Stimulated activated CD4-positive, alpha-beta T cell treated with anti-CD3 and anti-CD28 coated beads, Interleukin-2, amount 100 ng/mL, for 48 hours (primary cell): Measurements from ENCODE around the gene RTP5.
A peak's percentile ranks its signal among the peaks of the same experiment; 100 is the strongest.

Experiments
- DNase-seq, 2 donors: peaks; one replicate each; pipeline ENCODE4 v3.0.0-alpha.2; 2020

Gene RTP5

DNA sequence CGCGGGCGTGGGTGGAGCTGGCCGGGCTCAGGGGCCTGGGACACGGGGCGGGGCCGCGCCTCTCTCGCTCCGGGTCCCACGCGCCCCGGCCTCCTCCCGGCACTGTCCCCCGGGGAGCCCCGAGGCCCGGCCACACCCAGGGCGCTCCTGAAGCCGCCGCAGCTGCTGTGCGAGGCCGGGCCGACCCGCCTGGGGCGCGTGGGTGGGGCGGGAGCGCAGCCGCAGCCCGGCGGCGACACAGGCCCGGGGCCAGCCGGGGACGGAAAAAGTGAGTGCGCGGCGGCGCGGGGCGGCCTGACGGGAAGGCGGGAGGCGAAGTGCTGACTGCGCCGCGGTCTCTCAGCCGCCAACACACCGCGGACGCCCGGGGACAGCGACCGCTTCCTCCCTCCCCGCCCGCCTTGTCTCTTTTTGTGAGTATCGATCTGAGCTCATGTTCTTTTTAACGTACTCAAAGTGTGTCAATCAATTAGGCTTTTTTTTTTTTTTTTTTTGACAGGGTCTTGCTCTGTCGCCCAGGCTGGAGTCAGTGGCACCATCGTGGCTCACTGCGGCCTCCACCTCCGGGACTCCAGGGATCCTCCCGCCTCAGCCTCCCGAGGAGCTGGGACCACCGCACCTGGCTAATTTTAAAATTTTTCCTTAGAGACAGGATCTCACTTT, 25.3 kb upstream of the RTP5 start:
- peak; percentile 82 to 87 for DNase-seq

GRCh38 chr2:241844831-241845578, 24.5 kb upstream of the RTP5 start:
- DNase-seq = no peak

DNA sequence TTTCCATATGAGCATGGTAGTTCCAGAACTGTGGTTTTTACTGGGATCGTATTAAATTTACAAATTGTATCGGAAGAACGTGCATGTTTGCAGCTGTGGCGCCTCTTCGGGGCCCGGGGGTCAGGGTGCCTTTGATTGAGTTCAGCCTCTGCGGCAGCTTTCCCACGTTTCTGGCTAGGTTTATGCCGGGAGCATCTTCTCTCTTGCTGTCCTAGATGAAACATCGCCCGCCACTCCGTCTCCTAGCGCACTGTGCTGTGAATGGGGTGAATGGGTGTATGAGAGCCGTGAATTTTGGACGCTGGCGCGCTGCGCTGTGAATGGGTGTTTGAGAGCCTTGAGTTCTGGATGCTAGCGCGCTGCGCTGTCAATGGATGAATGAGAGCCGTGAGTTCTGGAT, 23.1 kb upstream of the RTP5 start:
- no peak for DNase-seq

- no peak for DNase-seq
These were observed 20.5 kb upstream of the RTP5 start for GRCh38 chr2:241848761-241849615.

- DNase-seq = no peak
These were observed 19.6 kb upstream of the RTP5 start for GRCh38 chr2:241849616-241850543.

DNA sequence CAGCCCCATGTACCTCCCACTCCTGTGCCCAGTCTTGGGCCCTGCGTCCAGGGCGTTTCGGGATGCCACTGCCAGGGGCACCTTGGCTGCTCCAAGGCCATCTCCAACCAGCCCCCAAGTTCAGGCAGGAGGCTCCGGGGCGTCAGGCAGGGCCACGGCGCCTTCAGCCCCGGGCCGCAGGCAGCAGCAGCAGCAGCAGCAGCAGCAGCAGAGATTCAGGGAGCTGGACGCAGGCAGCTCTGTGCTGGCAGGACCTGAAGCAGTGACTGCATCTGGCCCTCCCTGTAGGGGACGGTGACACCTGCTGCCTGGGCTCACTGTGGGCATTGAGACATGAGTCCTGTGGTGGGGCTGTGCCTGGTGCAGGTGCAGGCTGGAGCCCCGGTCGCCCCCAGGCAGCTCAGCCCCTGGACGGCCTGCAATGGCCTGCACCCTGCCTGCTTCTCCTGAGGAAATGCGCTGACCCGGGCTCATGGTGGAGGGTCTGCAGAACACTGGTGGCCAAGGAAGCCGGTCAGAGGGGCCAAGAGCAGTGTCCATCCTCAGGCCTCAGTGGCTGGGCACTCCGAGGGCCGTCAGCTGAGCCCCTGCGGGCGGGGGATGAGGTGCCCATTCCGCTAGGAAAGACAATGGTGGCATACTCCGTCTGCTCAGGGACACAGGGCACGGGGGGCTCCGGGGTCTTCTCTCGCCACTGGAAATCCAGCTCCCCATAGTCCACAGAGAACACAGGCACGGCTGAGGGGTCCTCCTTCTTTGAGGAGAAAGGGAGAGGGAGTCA, 18.8 kb upstream of the RTP5 start:
- no peak for DNase-seq

DNA sequence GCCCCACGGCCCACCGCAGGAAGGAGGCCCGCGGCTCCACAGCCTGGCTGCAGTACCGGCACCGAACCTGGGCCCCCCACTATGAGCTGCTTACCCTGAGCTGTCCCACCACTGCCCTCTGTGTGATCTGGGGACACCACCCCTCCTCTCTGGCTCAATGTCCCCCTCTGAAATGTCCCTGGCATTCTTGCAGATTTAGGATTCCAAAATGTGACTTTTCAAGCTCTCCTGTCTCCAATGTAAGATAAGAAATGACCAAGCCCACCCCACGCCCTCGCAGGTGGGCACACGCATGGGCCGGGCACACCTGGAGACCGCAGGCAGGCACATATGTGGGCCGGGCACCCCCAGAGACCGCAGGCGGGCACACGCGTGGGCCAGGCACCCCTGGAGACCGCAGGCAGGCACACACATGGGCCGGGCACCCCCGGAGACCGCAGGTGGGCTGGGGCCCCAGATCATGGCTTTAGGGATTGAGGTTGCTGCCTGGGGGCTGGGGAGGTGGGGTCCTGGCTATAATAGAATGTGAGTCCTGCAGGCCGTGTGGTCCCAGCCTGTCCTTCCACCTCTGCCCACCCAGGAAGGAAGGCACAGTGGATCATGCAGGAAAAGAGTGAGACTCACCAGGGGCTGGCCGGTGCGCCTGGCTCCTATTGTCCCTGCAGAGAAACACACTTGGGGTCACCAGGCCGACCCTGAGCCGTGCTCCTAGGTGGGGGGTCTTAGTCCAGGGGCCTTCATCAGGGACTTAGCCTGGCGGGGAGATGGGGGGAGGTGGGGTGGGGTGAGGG, 18.0 kb upstream of the RTP5 start:
- no peak for DNase-seq

DNA sequence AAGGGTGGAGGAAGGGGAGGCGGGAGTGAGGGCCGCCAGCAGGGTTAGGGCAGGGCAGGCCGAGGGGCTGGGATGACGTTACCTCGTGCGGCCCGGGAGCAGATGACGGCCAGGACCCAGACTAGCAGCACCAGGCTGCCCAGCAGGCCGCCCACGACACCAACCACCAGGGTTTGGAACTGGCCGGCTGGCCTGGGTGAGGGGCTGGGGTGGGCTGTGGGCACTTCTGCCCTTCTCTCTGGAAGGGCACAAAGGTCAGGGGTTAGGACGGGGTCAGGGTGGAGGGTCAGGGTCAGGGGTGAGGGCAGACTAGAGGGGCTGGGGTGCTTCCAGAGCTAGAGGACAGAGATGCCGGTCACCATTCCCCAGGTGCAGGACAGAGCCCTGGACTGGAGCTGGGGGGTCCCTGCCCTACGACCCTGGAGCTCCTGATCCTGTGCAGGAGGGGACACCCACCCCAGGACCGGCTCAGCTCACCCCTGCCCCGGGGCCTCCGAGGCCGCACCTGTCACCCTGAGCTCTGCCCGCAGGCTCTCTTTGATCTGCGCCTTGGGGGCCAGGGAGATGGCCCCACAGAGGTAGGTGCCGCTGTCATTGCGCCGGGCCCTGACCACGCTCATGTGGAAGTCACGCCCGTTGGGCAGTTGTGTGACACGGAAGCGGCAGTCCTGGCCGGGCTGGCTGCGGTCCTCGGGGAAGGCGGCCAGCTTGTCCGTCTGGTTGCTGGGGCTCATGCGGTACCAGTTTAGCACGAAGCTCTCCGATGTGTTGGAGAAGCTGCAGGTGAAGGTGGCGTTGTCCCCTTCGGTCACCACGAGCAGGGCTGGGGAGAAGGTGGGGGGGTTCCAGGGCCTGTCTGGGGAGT, 17.2 kb upstream of the RTP5 start:
- no peak for DNase-seq

DNA sequence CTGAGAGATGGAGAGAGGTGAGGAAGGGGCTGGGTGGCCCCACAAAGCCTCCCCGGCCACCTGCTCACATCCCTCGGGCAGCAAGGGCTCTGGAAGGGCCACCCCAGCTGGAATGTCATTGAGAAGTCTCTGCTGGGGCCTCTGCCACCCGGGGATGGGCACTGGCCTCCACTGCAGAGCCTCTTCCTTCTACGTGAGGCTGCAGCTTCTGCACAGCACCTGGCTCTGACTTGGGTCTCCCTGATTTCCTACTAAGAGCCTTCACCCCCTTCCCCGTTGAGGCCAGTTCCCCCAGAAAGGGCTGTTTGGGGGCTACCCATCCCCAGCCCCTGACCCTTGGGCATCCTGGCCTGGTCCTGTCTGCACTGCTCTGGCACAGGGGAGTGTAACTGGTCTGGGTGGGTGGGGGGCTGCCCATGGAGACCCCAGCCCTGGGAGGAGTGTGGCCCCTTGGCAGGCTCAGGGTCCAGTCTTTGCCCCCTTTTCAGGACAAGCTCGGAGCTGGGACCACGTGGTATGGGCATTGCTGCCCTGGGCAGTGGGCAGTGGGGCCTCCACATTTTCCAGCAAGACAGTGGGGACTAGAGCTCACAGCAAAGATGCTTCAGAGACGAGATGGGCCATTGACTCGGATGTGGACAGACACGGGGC, 16.4 kb upstream of the RTP5 start:
- DNase-seq = no peak

DNA sequence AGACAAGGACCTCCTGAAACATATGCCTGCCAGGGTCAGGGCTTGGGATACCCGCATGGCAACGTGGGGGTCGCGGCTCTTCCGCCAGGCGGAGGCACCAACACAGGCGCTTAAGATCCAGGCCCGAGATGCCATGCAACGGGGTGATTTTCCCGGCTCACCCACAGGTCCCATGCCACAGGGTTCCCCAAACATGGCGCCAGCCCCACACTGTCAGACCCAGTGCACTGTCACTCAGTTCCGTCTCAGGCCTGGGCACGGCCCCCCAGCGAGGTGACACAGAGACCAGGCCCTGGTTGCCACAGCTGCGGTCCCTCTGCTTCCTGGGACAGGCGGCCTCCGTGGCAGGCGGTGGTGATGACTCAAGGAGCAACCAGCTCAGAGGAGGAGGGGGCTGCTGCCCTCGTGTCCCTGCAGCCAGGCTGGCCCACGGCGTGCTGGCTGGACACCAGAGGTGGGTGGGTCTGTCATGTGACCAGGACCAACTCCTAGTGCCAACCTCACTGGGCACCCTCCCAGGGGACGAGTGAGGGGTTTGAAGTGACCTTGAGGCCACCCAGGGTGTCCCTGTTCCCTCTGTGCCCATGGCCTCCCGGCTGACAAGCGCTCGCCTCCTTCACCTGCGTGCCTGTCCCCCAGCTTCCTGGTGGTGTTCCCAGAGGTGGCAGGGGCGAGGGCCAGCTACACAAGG, 15.7 kb upstream of the RTP5 start:
- no peak for DNase-seq

- DNase-seq = no peak
These were observed 14.9 kb upstream of the RTP5 start for GRCh38 chr2:241854342-241855244.

DNA sequence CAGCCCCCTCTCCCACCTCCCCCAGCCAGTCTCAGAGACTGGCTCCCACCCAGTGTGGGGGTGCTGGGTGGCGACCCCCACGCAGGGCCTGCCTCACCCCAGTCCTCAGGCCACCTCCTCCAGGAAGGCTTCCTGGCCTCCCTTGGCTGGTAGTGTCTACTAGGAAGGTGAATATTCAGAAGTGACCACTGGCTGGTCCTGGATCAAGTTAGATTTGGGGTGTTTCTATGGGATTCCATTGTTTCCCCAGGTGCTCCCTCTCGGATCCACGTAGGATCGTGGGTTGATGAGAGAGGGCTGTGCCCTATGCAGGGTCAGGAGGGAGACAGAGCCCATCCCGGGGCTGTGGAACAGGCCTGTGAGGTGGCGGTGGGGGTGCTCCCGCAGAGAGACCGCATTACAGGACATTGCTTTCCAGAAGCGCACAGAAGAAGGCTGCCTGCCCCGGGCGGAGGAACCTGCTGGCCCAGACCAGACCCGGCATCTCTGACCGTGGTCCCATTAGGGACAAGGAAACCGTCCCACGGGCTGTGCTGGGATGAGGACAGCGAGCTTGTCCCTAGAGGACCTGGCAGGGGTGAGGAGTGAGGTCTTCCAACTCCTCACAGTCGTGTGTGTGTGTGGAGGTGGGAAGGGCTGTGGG, 14.2 kb upstream of the RTP5 start:
- no peak for DNase-seq

GRCh38 chr2:241855888-241856422, 13.6 kb upstream of the RTP5 start:
- DNase-seq = no peak

DNA sequence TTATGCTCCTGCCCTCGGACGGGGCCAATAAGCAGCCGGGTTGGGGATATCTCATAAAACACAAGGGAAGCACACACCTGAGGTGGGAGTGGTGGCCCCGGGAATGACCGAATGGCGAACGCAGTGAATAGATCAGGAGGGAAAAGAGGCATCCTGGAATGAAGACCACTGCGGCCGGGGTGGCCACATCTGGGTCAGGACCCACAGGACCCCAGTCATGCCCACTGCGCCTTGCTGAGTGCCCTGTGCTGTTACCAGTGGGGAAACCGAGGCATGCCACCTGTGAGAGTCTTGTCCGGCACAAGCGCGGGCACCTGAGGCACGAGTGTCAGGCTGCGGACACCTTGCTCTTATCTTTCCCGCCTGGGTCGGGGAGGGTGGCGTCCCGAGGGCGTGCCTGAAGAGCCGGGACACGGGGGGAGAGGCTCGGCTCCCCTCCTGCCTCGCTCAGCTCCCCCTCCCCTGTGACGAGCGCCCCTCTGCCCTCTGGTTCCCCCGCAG, 12.4 kb upstream of the RTP5 start:
- no peak for DNase-seq

DNA sequence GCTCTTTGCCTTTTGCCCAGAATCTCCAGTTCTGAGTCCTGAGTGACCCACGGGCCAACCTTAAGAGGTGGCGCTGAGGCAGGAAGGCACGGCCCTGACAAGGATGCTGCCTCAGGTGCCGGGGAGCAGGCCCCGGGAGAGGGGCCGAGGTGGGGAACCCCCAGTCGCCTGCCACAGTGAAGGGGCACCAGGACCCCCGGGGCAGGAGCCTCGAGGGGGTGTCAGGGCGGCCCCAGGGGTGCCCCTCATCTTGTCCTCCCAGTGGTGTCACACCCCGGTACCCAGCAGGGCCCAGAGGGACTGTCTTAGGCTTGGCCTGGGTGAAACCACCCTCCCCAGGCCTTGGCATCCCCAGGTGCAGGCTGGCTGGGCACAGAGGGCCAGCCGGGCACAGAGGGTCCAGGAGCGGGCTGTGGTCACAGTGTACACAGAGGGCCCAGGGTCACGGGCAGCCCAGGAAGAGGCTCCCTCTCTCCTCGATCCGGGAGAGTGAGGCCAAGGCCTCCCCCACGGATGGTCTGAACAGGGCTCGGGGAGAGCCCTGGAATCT, 11.9 kb upstream of the RTP5 start:
- no peak for DNase-seq
